T47D (cell line): ENCODE measurements around the gene B3GNT4.

Experiments used
- DNase-seq, 2 experiments: peaks; one replicate each; pipeline versions ENCODE4 v3.0.0 to v3.0.0-alpha.2; 2011 to 2012; ENCODE audit warnings: low read depth in 1 of 2, low spot score in 1 of 2
- JUND ChIP-seq: IDR thresholded peaks from 2 replicates; pipeline ENCODE4 v1.6.1; 2012; ENCODE audit warnings: low read depth
- in situ Hi-C: cut with HindIII; loops from 2 replicates; pipeline ENCODE4 v1.10.0; 2016; ENCODE audit warnings: low sequenced_read_pairs, low pct_unique_long_range_greater_than_20kb

The B3GNT4 gene

GRCh38 chr12:122203301-122204166 lies at the start of gene B3GNT4:
Gene B3GNT4 (plus strand): TSS chr12:122203709. CDS start chr12:122204619, 910 bp downstream.
- DNase-seq = peak; percentile 87 to 93
- no peak for TF ChIP-seq JUND
- in situ Hi-C loops = no loop called here

- no peak for DNase-seq
- in situ Hi-C loops = no loop called here
- no peak for TF ChIP-seq JUND
Measured at GRCh38 chr12:122155705-122156104, 47.8 kb upstream of the B3GNT4 start.

DNA sequence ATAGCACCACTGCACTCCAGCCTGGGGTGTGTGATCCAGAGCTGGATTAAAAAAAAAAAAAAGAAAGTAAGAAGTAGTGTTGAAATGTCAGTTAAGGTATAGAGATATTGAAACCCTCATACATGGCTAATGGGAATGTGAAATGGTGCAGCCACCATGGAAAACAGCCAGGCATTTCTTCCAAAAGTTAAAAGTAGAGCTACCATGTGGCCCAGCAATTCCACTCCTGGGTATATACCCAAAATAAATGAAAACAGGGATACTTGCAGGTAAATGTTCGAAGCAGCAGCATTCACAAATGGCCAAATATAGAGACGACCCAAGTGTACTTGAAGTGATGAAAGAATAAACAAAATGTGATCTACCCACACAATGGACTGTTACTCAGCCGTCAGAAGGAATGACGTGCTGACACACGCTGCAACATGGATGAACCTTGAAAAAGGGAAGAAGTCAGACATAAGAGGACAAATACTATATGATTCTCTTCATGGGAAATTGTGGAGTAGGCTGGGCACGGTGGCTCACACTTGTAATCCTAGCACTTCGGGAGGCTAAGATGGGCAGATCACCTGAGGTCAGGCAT lies 44.7 kb upstream of the B3GNT4 start:
- in situ Hi-C loops = no loop called here
- TF ChIP-seq JUND = no peak
- DNase-seq = no peak

GRCh38 chr12:122159882-122160281 lies 43.6 kb upstream of the B3GNT4 start:
- in situ Hi-C loops = no loop called here
- TF ChIP-seq JUND = no peak
- DNase-seq = peak in 1 of 2 experiments; percentile 48

DNA sequence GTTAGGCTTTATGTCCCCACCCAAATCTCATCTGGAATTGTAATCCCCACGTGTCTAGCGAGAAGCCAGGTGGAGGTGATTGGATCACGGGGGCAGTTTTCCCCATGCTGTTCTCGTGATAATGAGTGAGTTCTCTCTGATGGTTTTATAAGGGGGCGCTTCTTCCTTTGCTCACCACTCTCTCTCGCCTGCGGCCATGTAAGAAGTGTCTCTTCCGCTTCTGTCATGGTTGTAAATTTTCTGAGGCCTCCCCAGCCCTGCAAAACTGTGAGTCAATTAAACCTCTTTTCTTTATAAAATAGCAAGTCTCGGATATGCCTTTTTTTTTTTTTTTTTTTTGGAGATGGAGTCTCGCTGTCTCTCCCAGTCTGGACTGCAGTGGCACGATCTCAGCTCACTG lies 42.7 kb upstream of the B3GNT4 start:
- no peak for TF ChIP-seq JUND
- DNase-seq = no peak
- in situ Hi-C loops = no loop called here

DNA sequence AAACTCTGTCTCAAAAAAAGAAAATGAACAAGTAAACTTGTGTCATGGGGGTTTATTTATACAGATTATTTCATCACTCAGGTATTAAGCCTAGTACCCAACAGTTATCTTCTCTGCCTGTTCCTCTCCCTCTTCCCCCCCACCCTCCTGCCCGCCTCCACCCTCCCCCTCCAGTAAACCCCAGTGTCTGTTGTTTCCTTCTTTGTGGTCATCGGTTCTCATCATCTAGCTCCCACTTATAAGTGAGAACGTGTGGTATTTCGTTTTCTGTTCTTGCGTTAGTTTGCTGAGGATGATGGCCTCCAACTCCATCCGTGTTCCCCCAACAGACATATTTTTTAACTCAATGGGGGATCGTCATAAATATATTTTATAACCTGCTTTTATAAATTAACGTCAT lies 41.8 kb upstream of the B3GNT4 start:
- in situ Hi-C loops = no loop called here
- TF ChIP-seq JUND = no peak
- no peak for DNase-seq

DNA sequence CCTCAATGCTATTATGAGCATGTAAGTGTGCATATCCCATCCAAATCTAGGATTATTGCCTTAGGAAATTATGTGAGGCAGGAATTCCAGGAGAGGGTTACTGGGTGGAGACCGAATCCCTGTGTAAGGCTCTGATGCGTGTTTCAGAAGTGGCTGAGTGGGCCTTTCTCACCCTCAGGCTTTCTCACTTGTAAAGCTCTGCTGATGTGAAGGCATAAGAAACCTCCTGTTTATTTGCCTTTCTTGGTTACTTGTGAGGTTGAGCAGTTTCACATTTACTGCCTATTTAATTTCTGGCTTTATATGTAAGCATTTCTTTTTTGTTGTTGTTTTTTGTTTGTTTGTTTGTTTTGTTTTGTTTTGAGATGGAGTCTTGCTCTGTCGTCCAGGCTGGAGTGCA lies 40.5 kb upstream of the B3GNT4 start:
- TF ChIP-seq JUND = no peak
- no peak for DNase-seq
- in situ Hi-C loops = no loop called here

DNA sequence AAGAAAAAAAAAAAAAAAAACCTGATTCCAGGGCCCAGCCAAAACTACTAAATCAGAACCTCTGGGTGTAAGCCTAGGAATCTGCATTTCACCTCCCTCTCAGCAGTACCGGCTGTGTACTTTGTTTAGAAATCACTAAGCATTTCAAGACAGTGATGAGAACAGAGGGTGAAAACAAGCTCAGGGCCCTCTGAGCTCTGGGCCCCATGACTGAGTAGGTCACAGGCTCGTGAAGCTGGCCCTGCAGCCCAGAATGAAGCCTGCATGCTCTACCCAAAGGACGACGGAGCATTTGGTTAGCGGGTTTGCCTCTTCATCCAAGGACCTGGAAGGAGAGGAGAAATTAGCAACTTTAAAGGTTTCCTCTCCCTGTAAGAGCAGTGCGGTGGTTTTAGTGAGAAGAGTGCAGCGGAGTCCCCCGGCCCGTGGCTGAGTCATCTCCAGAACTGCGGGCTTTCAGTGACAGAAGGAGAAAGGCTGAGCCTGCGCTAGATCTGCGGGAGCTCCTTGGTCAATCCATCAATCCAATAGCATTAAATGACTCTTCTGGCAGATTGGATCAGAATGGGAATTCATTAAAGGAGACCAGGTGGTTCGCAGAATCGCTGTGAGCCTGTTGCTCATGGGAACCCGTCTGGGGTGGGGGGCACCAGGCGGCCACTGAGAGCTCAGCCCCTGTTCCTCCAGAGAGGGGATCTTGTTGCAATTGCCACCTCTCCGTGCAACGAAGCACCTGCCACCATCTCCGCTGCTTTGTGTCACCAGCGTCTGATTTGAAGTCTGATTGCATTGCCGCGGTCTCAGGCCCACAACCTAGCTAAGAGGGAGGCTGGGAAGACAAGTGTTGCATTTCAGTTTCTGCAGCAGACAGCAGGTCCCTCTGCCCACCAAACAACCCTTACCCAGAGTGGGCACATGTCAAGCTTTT lies 36.8 kb upstream of the B3GNT4 start:
- DNase-seq = no peak
- TF ChIP-seq JUND = no peak
- in situ Hi-C loops = no loop called here

DNA sequence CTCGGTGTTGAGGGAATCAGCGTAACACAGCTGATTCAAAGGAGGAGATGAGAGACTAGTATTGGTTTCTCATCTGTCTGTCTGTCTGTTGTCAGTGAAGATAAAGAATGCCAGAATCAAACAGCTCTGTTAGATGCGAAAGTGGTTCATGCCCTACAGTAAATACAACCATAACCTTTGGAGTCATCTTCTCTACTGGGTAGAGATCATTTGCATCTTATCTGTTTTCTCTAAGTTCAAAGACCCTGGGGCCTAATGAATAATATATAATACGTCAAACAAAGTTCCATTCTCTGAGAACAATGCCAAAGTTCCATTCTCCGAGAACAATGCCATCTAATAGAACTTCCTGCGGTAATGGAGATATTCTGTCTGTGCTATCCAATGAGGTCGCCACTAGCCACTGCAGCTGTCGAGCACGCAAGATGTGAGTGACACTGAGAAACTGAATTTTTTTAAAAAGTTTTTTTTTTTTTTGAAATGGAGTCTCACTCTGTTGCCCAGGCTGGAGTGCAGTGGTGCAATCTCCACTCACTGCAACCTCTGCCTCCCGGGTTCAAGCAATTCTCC lies 36.1 kb upstream of the B3GNT4 start:
- no peak for DNase-seq
- in situ Hi-C loops = no loop called here
- no peak for TF ChIP-seq JUND

DNA sequence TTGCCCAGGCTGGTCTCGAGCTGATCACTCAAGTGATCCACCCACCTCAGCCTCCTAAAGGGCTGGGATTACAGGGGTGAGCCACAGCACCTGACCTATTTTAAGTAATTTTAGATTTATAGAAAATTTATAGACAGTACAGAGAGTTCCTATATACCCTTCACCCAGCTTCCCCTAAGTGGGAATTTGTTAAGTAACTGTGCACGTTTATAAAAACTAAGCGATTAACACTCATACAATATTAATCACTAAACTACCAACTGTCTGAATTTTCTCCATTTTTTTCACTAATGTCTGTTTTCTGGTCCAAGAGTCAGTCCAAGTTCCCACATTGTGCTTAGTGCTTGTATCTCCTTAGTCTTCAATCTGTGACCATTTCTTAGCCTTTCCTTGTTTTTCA lies 35.0 kb upstream of the B3GNT4 start:
- DNase-seq = no peak
- in situ Hi-C loops = no loop called here
- TF ChIP-seq JUND = no peak

DNA sequence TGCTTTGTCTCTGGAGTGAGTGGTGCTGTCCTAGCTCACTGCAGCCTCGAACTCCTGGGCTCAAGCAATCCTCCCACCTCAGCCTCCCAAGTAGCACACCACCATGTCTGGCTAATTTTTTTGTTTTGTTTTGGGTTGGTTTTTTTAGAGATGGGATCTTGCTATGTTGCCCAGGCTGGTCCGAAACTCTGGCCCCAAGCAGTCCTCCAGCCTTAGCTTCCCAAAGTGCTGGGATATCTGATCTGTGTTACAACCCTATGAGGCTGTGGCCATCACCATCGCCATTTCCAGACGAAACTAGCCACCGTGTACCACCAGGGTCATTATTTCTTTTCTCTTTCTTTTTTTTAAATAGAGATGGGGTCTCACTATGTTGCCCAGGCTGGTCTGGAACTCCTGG lies 32.1 kb upstream of the B3GNT4 start:
- DNase-seq = no peak
- in situ Hi-C loops = no loop called here
- no peak for TF ChIP-seq JUND

GRCh38 chr12:122172262-122172939 lies 31.1 kb upstream of the B3GNT4 start:
- in situ Hi-C loops = no loop called here
- TF ChIP-seq JUND = no peak
- DNase-seq = no peak
